HepG2 (cell line): ENCODE measurements around the gene LLGL2. TPM values are rescaled to one million over a fixed set of nuclear protein-coding genes. Genes with fewer than 3 reads are reported as not detected.

Experiments used
- DMAP1 ChIP-seq: IDR thresholded peaks from 2 replicates; pipeline ENCODE4 v1.6.1; 2016
- MXD4 ChIP-seq: IDR thresholded peaks from 2 replicates; pipeline ENCODE4 v1.6.1; 2016; ENCODE audit warnings: mild to moderate bottlenecking, missing biosample characterization, missing genetic modification reagents
- NFE2L1 ChIP-seq: sonication (generic); formaldehyde crosslinking; IDR thresholded peaks from 2 replicates; pipeline ENCODE4 v1.4.0; 2020; ENCODE audit warnings: missing genetic modification reagents, mild to moderate bottlenecking, borderline replicate concordance
- NONO ChIP-seq, 2 experiments: fragments of 450-650 bp in 1 of 2; sonication (generic) in 1 of 2; formaldehyde crosslinking in 1 of 2; IDR thresholded peaks in 1 of 2; conservative IDR thresholded peaks in 1 of 2; 2 replicates each; pipeline versions ENCODE4 v1.6.1 to v1.8.0; 2017 to 2022; ENCODE audit warnings: mild to moderate bottlenecking in 1 of 2, missing genetic modification reagents in 1 of 2, moderate library complexity in 1 of 2
- TBX3 ChIP-seq: fragments of 450-650 bp; IDR thresholded peaks from 2 replicates; pipeline ENCODE4 v1.6.1; 2017; ENCODE audit warnings: antibody characterized with exemption, mild to moderate bottlenecking, inconsistent platforms, borderline replicate concordance
- ZNF792 ChIP-seq: IDR thresholded peaks from 2 replicates; pipeline ENCODE4 v1.6.1; 2016
- polyA plus RNA-seq, 8 experiments: library from polyadenylated mRNA; depleted of rRNA in 3 of 8; stranded (reverse) in 7 of 8; unstranded in 1 of 8; fragments of >200 nt; fragmentation: Illumina TruSeq in 4 of 8; extraction: Trizol in 4 of 8; gene quantifications; 2 replicates each; pipeline versions ENCODE4 v1.2.1 to v1.2.3, GENCODE V29; 2011 to 2016; ENCODE audit warnings: low read depth in 4 of 8, missing spikeins in 1 of 8, mixed read lengths in 1 of 8; ENCODE audit not compliant: insufficient read depth in 1 of 8
- total RNA-seq, 5 experiments: library from RNA; depleted of rRNA; stranded (reverse); fragments of >200 nt; fragmentation: Illumina TruSeq; extraction: Trizol; gene quantifications; 2 replicates each; pipeline ENCODE4 v1.2.3, GENCODE V29; 2016; ENCODE audit warnings: low read depth in 1 of 5
- TF ChIP-seq, protein P1 (sequence below): sonication (generic); formaldehyde crosslinking; IDR thresholded peaks from one replicate; pipeline ENCODE4 v1.5.1; 2020; ENCODE audit warnings: mild to moderate bottlenecking, missing genetic modification reagents; ENCODE audit errors: not compliant biosample characterization

LLGL2 gene
- total and polyA plus RNA-seq, 2 of the 13 experiments (the other 11 are each of a cell fraction or from before 2014, with no cell fraction given) = 83.0 to 86.7 TPM

DNA sequence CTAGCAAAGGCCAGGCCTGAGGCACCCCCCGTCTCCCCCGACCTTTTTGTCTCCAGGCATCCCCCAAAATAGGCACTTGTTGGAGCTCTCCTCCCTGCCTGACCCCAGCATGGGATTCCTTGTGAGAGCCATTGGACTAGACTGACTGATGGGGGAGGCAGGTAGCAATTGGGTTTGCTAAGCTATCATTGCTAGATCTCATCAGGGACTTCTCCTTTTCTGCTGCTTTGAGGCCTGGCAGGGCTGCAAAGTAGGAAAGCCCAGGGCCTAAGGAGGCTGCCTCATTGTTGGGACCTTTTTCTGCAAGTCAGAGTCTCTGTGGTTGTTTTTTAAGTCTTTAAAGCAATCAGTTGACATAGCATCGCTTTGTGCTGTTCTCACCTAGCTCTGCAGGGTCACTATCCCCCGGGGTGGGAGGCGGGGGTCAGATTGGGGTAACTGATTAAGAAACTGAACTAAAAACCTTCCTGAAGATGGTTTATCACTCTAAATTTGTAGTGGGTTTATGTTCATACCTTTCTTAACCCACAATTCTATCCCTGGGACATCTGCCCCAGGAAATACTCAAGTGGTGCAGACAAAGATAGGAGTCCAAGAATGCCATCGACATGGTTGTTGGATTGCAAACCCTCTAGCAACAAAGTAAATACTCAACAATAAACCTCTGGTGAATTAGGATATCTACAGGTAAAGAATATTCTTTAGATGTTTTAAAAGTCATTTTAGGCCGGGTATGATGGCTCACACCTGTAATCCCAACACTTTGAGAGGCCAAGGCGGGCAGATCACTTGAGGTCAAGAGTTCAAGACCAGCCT is 28.0 kb downstream of the LLGL2 start (continued):
- TF ChIP-seq, protein P1, sequence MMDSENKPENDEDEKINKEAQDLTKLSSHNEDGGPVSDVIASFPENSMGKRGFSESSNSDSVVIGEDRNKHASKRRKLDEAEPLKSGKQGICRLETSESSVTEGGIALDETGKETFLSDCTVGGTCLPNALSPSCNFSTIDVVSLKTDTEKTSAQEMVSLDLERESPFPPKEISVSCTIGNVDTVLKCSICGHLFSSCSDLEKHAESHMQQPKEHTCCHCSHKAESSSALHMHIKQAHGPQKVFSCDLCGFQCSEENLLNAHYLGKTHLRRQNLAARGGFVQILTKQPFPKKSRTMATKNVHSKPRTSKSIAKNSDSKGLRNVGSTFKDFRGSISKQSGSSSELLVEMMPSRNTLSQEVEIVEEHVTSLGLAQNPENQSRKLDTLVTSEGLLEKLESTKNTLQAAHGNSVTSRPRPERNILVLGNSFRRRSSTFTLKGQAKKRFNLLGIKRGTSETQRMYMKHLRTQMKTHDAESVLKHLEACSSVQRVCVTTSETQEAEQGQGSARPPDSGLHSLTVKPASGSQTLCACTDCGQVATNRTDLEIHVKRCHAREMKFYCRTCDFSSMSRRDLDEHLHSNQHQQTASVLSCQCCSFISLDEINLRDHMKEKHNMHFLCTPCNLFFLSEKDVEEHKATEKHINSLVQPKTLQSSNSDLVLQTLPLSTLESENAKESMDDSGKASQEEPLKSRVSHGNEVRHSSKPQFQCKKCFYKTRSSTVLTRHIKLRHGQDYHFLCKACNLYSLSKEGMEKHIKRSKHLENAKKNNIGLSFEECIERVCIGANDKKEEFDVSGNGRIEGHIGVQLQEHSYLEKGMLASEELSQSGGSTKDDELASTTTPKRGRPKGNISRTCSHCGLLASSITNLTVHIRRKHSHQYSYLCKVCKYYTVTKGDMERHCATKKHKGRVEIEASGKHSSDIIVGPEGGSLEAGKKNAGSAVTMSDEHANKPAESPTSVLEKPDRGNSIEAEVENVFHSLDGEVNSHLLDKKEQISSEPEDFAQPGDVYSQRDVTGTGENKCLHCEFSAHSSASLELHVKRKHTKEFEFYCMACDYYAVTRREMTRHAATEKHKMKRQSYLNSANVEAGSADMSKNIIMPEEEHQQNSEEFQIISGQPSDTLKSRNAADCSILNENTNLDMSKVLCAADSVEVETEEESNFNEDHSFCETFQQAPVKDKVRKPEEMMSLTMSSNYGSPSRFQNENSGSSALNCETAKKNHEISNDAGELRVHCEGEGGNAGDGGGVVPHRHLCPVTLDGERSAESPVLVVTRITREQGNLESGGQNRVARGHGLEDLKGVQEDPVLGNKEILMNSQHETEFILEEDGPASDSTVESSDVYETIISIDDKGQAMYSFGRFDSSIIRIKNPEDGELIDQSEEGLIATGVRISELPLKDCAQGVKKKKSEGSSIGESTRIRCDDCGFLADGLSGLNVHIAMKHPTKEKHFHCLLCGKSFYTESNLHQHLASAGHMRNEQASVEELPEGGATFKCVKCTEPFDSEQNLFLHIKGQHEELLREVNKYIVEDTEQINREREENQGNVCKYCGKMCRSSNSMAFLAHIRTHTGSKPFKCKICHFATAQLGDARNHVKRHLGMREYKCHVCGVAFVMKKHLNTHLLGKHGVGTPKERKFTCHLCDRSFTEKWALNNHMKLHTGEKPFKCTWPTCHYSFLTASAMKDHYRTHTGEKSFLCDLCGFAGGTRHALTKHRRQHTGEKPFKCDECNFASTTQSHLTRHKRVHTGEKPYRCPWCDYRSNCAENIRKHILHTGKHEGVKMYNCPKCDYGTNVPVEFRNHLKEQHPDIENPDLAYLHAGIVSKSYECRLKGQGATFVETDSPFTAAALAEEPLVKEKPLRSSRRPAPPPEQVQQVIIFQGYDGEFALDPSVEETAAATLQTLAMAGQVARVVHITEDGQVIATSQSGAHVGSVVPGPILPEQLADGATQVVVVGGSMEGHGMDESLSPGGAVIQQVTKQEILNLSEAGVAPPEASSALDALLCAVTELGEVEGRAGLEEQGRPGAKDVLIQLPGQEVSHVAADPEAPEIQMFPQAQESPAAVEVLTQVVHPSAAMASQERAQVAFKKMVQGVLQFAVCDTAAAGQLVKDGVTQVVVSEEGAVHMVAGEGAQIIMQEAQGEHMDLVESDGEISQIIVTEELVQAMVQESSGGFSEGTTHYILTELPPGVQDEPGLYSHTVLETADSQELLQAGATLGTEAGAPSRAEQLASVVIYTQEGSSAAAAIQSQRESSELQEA = no peak
- no peak for TF ChIP-seq ZNF792 (CRISPR knock-in tag)
- TF ChIP-seq DMAP1 (CRISPR knock-in tag) = no peak
- TF ChIP-seq TBX3 = no peak
- TF ChIP-seq NONO (IDR thresholded peaks at IDR 0.05) = no peak
- no peak for TF ChIP-seq NONO (CRISPR knock-in tag; conservative IDR thresholded peaks at IDR 0.05)
- TF ChIP-seq MXD4 (CRISPR knock-in tag) = no peak
- no peak for TF ChIP-seq NFE2L1 (CRISPR knock-in tag)
